PC-3 (cell line): ENCODE measurements around the gene NREP.

ENCODE experiments used
- EZH2phosphoT487 ChIP-seq: fragments of 300-600 bp; sonication (generic); IDR thresholded peaks from 2 replicates; pipeline ENCODE4 v1.6.1; 2018; ENCODE audit warnings: mild to moderate bottlenecking, antibody characterized with exemption, low read length, borderline replicate concordance
- TF ChIP-seq, protein P1 (sequence below): fragments of 300-600 bp; sonication (generic); conservative IDR thresholded peaks from 2 replicates; pipeline ENCODE4 v1.5.1; 2017; ENCODE audit warnings: antibody characterized with exemption, low read depth, mild to moderate bottlenecking, low read length

DNA sequence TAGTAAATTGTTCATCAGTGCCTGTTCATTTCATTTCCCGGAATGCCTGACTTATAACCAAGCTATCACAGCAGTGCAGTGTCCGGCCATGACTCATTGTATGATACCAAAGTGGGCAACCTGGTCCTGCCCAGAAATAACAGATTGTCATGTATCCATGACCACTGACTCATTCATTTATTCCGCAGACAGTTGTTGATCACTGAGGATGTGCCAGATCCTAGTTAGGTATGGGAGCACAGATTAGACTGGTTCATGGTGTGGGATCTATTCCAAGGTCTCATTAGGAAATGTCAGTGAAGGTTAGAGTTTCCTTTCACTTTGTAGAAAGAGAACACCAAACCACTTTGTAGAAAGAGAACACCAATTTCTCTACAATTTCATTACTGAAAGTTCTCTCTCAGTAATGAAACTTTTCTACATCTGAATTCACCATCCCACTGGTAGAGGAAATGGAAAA is 8.7 kb downstream of the NREP start:
- TF ChIP-seq, protein P1, sequence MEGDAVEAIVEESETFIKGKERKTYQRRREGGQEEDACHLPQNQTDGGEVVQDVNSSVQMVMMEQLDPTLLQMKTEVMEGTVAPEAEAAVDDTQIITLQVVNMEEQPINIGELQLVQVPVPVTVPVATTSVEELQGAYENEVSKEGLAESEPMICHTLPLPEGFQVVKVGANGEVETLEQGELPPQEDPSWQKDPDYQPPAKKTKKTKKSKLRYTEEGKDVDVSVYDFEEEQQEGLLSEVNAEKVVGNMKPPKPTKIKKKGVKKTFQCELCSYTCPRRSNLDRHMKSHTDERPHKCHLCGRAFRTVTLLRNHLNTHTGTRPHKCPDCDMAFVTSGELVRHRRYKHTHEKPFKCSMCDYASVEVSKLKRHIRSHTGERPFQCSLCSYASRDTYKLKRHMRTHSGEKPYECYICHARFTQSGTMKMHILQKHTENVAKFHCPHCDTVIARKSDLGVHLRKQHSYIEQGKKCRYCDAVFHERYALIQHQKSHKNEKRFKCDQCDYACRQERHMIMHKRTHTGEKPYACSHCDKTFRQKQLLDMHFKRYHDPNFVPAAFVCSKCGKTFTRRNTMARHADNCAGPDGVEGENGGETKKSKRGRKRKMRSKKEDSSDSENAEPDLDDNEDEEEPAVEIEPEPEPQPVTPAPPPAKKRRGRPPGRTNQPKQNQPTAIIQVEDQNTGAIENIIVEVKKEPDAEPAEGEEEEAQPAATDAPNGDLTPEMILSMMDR, result no peak
- no peak for TF ChIP-seq EZH2phosphoT487
